ENCODE data around the gene SLC29A4. TPM values are rescaled to one million over a fixed set of nuclear protein-coding genes. Genes with fewer than 3 reads are reported as not detected.
"Not testable (repeated sequence)": the region's sequence is repeated elsewhere in the genome, so short reads cannot be mapped to it uniquely, and the experiment has no call there.

Gene SLC29A4
- total and polyA plus RNA-seq, 11 donors, result 1.6 to 7.3 (median 3.2) TPM

DNA sequence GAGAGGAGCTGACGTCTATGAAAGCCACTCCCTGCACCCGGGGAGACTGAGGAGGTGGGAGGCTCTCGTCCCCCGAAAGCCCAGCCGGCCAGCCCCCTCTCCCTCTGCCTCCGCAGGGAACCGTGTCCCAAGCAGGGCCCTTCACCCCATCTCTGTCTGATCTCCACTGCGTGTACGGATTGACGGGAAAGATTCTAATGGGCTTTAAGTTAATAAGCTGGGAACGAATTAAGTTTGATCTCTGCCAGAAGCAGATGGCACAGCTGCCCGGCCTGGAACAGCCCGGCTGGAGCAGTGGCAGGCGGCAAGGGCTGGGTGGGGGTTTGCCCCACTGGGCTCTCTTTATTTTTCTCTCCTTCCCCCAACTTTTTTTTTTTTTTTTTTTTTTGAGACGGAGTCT is 6.1 kb upstream of the SLC29A4 start:
- H3K36me3 ChIP-seq, result no peaks in the 10 kb centered on the region
- H3K4me3 ChIP-seq, result no peak overlapping the region
- H3K27me3 ChIP-seq, result peaks cover 0 to 4% (median 0%) of the 10 kb centered on the region in 9 donors
- no peaks in the 10 kb centered on the region for H3K9me3 ChIP-seq
- DNase-seq (no peak), ATAC-seq (no peak)
- 83 to 85% (median 83%) methylated on average over 13 to 15 of the region's 15 CpGs for WGBS, 4 donors
- no peak overlapping the region for H3K27ac ChIP-seq
- no peak for TF ChIP-seq POLR2A (IDR thresholded peaks at IDR 0.05)
- TF ChIP-seq, protein P1, sequence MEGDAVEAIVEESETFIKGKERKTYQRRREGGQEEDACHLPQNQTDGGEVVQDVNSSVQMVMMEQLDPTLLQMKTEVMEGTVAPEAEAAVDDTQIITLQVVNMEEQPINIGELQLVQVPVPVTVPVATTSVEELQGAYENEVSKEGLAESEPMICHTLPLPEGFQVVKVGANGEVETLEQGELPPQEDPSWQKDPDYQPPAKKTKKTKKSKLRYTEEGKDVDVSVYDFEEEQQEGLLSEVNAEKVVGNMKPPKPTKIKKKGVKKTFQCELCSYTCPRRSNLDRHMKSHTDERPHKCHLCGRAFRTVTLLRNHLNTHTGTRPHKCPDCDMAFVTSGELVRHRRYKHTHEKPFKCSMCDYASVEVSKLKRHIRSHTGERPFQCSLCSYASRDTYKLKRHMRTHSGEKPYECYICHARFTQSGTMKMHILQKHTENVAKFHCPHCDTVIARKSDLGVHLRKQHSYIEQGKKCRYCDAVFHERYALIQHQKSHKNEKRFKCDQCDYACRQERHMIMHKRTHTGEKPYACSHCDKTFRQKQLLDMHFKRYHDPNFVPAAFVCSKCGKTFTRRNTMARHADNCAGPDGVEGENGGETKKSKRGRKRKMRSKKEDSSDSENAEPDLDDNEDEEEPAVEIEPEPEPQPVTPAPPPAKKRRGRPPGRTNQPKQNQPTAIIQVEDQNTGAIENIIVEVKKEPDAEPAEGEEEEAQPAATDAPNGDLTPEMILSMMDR (IDR thresholded peaks at IDR 0.05), result no peak
- peaks cover 0 to 7% (median 0%) of the 10 kb centered on the region in 12 donors for H3K4me1 ChIP-seq
- intact Hi-C loops (cut with DNase I), result no loop called here

DNA sequence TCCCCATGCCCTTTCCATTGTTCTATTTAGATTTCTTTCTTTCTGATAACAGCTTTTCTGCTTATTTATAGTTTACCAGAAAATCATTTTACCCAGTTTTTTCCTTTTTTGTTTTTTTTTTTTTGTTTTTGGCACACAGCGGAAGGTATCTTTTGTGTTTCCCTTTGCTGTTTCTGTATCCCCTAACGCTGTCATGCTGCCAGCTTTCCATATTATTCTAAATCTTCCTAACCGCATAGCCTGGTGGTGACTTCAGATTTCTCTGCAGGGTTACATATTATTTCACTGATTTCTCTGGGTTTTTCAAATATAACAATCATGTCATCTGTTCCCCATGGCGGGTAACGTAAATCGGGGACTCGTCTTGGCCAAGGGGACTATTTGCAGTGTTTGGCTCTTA is 4.0 kb upstream of the SLC29A4 start:
- peaks cover 0 to 15% (median 5%) of the 10 kb centered on the region in 12 donors for H3K4me1 ChIP-seq
- no peak overlapping the region for H3K27ac ChIP-seq
- ATAC-seq (no peak), DNase-seq (no peak)
- peaks cover 0 to 9% (median 3%) of the 10 kb centered on the region in 9 donors for H3K27me3 ChIP-seq
- WGBS, 4 donors, result 60 to 69% (median 63%) methylated on average over 7 of the region's 7 CpGs
- no peaks in the 10 kb centered on the region for H3K9me3 ChIP-seq
- intact Hi-C loops (cut with DNase I), result no loop called here
- TF ChIP-seq POLR2A (IDR thresholded peaks at IDR 0.05), result no peak
- TF ChIP-seq, protein P1 (IDR thresholded peaks at IDR 0.05), result no peak
- H3K4me3 ChIP-seq, result no peak overlapping the region
- no peaks in the 10 kb centered on the region for H3K36me3 ChIP-seq

DNA sequence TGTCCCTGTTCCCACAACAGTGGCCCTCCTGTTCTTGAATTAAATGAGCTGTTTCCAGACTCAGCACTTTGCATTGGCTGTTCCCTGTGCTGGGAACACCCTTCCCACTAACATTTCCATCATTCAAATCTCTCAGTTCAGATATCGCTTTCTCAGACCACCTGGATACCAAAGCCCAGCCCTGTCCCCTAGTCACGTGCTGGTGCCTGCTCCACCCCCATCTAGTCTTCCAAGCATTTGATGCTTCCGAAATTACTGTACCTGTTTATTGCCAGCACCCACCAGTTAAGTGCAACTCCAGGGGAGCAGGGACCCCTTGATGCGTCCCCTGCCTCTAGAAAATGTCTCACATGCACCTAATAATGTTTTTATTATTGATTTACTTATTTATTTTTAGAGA is 3.0 kb upstream of the SLC29A4 start:
- no peak for TF ChIP-seq POLR2A (IDR thresholded peaks at IDR 0.05)
- TF ChIP-seq, protein P1 (IDR thresholded peaks at IDR 0.05), result no peak
- Histone ChIP-seq H3K36me3 (no peaks in the 10 kb centered on the region), H3K27ac (no peak overlapping the region), H3K4me1 (peaks cover 0 to 18% (median 5%) of the 10 kb centered on the region in 12 donors), H3K9me3 (no peaks in the 10 kb centered on the region), H3K4me3 (no peak overlapping the region), H3K27me3 (peaks cover 0 to 17% (median 3%) of the 10 kb centered on the region in 9 donors)
- intact Hi-C loops (cut with DNase I), result no loop called here
- ATAC-seq, result no peak
- 78 to 87% (median 83%) methylated on average over 4 of the region's 4 CpGs for WGBS, 4 donors
- DNase-seq, result no peak

DNA sequence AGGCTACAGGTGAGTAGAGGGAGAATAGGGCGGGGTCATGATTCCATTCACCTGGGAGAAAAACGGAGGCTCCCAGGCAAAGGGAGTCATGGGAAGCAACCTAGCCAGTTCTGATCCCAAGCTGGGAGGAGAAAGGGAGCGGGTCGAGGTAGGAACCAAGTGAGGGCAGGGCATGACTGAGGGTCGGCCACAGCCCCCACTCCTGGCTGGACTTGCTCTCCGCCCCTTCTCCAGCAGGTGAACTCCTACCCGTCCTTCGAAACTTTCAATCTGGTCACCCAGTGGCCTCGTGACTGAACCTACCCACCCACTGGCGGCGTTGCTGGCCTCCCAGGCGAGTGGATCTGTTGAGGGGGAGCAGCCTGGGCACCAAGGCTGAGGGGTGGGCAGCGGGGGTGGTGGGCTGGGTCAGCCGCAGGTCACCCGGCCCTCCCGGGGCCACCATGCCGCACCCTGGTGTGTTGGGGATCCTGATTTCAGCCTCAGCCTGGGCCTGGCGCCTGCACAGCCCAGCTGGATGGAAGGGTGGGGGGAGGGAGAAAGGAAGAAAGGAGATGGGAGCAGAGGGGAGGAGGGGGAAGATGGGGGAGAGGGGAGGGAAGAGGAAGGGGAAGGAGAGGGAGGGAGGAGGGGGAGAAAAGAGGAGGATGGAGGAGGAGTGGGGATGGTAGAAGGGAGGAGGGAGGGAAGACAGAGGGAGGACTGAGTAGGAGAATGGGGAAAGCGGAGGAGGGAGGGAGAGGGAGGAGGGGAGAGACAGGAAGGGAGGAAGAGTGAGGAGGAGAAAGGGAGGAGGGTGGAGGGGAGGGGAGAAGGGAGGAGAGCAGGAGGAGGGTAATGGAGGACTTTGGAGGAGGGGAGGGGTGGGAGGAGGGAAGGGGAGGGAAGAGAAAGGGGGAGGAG is 894 bp upstream of the SLC29A4 start:
- H3K9me3 ChIP-seq; H3K36me3 ChIP-seq; DNase-seq; H3K27ac ChIP-seq; intact Hi-C loops (cut with DNase I); H3K4me3 ChIP-seq: not testable (repeated sequence)
- WGBS, 4 donors, result 39 to 69% (median 57%) methylated on average over 11 to 19 of the region's 19 CpGs
- peaks cover 0 to 17% (median 3%) of the 10 kb centered on the region in 9 donors for H3K27me3 ChIP-seq
- ATAC-seq, result peak in 2 of 4 donors; percentile 5 to 14
- H3K4me1 ChIP-seq, result peaks cover 0 to 13% (median 5%) of the 10 kb centered on the region in 12 donors

Measured in heart left ventricle (tissue), 16 donors.